GM10248 (cell line): Measurements from ENCODE around the gene UVRAG.

Experiments
- CTCF ChIA-PET: fragments of 300-600 bp; sonication (Branson Sonifier 250); formaldehyde crosslinking; extraction: SDS; loops from one replicate; lab custom pipeline; 2021; ENCODE audit warnings: antibody characterized with exemption; lab: Yijun Ruan, JAX
- POLR2A ChIA-PET: fragments of 350-650 bp; sonication (Branson Sonifier 250); formaldehyde crosslinking; extraction: SDS; loops from one replicate; lab custom pipeline; 2020; ENCODE audit warnings: antibody characterized with exemption; lab: Yijun Ruan, JAX
- DNase-seq: peaks from one replicate; pipeline ENCODE4 v3.0.0; 2012; ENCODE audit errors: extremely low spot score
- TF ChIP-seq, protein P1 (sequence below): IDR thresholded peaks from 2 replicates; pipeline ENCODE4 v1.5.1; 2012; ENCODE audit warnings: mild to moderate bottlenecking, low read depth; ENCODE audit errors: extremely low read depth, missing control alignments, control extremely low read depth

The UVRAG gene

DNA sequence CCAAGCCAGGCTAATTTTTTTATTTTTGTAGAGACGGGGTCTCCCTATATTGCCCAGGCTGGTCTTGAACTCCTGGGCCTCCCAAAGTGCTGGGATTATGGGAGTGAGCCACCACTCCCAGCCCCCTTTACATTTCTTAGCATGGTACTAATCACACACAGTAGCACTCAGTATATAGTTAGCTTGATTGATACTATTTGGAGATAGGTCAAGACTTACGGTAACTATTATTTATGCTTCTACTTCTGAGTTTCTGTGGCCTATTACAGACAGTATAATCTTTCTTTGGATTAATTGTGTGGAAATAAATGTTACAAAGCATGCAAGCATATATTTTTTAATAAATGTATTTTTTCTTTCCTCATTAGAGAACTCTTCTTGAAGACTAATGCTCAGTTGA lies 192.2 kb downstream of the UVRAG start:
- TF ChIP-seq, protein P1, sequence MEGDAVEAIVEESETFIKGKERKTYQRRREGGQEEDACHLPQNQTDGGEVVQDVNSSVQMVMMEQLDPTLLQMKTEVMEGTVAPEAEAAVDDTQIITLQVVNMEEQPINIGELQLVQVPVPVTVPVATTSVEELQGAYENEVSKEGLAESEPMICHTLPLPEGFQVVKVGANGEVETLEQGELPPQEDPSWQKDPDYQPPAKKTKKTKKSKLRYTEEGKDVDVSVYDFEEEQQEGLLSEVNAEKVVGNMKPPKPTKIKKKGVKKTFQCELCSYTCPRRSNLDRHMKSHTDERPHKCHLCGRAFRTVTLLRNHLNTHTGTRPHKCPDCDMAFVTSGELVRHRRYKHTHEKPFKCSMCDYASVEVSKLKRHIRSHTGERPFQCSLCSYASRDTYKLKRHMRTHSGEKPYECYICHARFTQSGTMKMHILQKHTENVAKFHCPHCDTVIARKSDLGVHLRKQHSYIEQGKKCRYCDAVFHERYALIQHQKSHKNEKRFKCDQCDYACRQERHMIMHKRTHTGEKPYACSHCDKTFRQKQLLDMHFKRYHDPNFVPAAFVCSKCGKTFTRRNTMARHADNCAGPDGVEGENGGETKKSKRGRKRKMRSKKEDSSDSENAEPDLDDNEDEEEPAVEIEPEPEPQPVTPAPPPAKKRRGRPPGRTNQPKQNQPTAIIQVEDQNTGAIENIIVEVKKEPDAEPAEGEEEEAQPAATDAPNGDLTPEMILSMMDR: no peak
- ChIA-PET CTCF (interaction anchor here (1.0 to 1.8 kb wide), 3 partner anchors 13 to 139 kb away, joined by 3 to 4 read pairs (median 3); no protein-coding TSS in a partner anchor), POLR2A (interaction anchor here (0.6 kb wide), 1 partner anchor 1090 kb away, joined by 6 read pairs; no protein-coding TSS in a partner anchor)
- no peak for DNase-seq

- CTCF ChIA-PET: interaction anchor here (1.3 to 1.8 kb wide), 2 partner anchors 12 to 17 kb away, joined by 3 to 4 read pairs; no protein-coding TSS in a partner anchor
Measured at GRCh38 chr11:76008474-76008873, 193.5 kb downstream of the UVRAG start.

GRCh38 chr11:76010051-76010450 lies 195.0 kb downstream of the UVRAG start:
- TF ChIP-seq, protein P1: no peak
- CTCF ChIA-PET: interaction anchor here (0.8 to 3.1 kb wide), 7 partner anchors 8 to 208 kb away, joined by 4 to 17 read pairs (median 5); no protein-coding TSS in a partner anchor
- POLR2A ChIA-PET: no interaction called here

More at GRCh38 chr11:76008474-76008873, 193.5 kb downstream of the UVRAG start:
- DNase-seq: no peak
- TF ChIP-seq, protein P1: no peak
- POLR2A ChIA-PET: no interaction called here

DNA sequence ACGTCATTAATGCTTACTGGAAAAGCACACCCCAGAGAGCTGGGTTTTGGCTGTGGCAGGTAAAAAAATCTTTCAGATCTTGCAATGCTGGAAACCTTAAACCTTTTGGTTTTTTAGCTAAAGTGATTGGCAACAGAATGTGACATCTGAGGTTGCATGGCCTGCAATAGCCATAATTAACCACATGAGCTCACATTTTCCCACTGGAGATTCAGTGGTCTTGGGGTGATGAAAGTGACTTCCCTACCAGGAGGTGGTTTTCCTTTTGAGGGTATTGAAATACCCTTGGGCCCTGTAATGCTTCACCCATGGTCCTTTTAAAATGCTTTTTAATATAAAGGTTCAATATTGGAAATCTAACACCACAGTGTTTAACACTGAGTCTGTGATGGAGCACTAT lies 198.5 kb downstream of the UVRAG start:
- ChIA-PET POLR2A (no interaction called here), CTCF (interaction anchor here (1.3 to 1.7 kb wide), 3 partner anchors 10 to 108 kb away, joined by 3 to 5 read pairs (median 4); no protein-coding TSS in a partner anchor)
- TF ChIP-seq, protein P1: no peak
- DNase-seq: no peak

More at GRCh38 chr11:76010051-76010450, 195.0 kb downstream of the UVRAG start:
- DNase-seq: no peak

GRCh38 chr11:76023236-76024068 lies 208.4 kb downstream of the UVRAG start:
- ChIA-PET CTCF (interaction anchor here (0.9 to 1.7 kb wide), 5 partner anchors 9 to 129 kb away, joined by 3 to 4 read pairs (median 3); no protein-coding TSS in a partner anchor), POLR2A (interaction anchor here (0.5 kb wide), 1 partner anchor 35 kb away, joined by 5 read pairs; no protein-coding TSS in a partner anchor)
- no peak for DNase-seq
- TF ChIP-seq, protein P1: no peak

DNA sequence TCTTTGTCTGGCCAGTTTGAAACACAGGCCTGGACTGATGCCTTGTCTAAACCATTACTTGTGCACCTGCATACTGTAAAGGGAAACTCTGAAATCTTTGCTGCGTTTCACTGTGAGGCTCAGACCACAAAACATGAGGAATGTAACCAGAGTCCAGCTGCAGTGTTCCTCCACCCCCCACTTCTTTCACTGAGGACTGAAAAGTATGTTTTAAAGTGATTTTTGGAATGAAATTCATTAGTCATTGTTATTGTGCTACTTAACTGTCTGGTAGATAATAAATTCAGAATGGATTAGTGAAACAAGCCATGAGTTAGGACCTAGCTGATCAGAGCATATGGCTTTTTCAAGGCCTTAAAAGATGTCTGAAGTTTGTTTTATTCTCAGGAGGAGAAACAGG lies 210.1 kb downstream of the UVRAG start:
- CTCF ChIA-PET: interaction anchor here (2.1 kb wide), 1 partner anchor 16 kb away, joined by 5 read pairs; no protein-coding TSS in a partner anchor
- no peak for DNase-seq
- POLR2A ChIA-PET: no interaction called here
- TF ChIP-seq, protein P1: no peak
